A673 (cell line): ENCODE measurements around the gene AGMO. TPM values are rescaled to one million over a fixed set of nuclear protein-coding genes. Genes with fewer than 3 reads are reported as not detected.

Source experiments
- BruUV-seq: library from RNA; stranded (reverse); fragments of 400-500 nt; replicated peaks from 2 replicates; lab custom pipeline; 2021; lab: Mats Ljungman, UMichigan
- CTCF ChIA-PET: fragments of 300-600 bp; sonication (Branson Sonifier 250); formaldehyde crosslinking; loops from one replicate; lab custom pipeline; 2022; ENCODE audit warnings: antibody characterized with exemption; lab: Charles Lee
- POLR2A ChIA-PET: fragments of 300-600 bp; sonication (Branson Sonifier 250); formaldehyde crosslinking; loops from one replicate; lab custom pipeline; 2022; ENCODE audit warnings: antibody characterized with exemption; ENCODE audit not compliant: low non-redundant PET; lab: Charles Lee
- DNase-seq: peaks from one replicate; pipeline ENCODE4 v3.0.0-alpha.2; 2015; ENCODE audit warnings: low spot score
- H3K27ac ChIP-seq: fragments of 200-600 bp; sonication (generic); 2 replicates; pipeline ENCODE4 v1.5.1; 2016; ENCODE audit warnings: mixed run types, low read depth, mild to moderate bottlenecking, mixed read lengths, antibody characterized with exemption, low read length; ENCODE audit not compliant: poor library complexity, severe bottlenecking
- H3K27me3 ChIP-seq: fragments of 200-600 bp; sonication (generic); replicated peaks from 2 replicates; pipeline ENCODE4 v1.6.1; 2017; ENCODE audit warnings: mixed run types, low read depth, mild to moderate bottlenecking, mixed read lengths, antibody characterized with exemption, low read length; ENCODE audit not compliant: insufficient read depth, poor library complexity
- H3K36me3 ChIP-seq: fragments of 200-600 bp; sonication (generic); 2 replicates; pipeline ENCODE4 v1.6.1; 2016; ENCODE audit warnings: mixed run types, mild to moderate bottlenecking, mixed read lengths, antibody characterized with exemption, low read length; ENCODE audit not compliant: insufficient read depth, poor library complexity, severe bottlenecking
- H3K4me1 ChIP-seq: fragments of 200-600 bp; sonication (generic); 2 replicates; pipeline ENCODE4 v1.6.1; 2017; ENCODE audit warnings: mixed run types, mild to moderate bottlenecking, mixed read lengths, antibody characterized with exemption, low read length; ENCODE audit not compliant: insufficient read depth, poor library complexity, severe bottlenecking
- H3K4me3 ChIP-seq: fragments of 200-600 bp; sonication (generic); 2 replicates; pipeline ENCODE4 v1.5.1; 2016; ENCODE audit warnings: low read depth, mixed run types, mild to moderate bottlenecking, mixed read lengths, low read length; ENCODE audit not compliant: poor library complexity, severe bottlenecking
- H3K9me3 ChIP-seq: fragments of 200-600 bp; sonication (generic); 2 replicates; pipeline ENCODE4 v1.6.1; 2016; ENCODE audit warnings: mixed run types, low read depth, mild to moderate bottlenecking, mixed read lengths, antibody characterized with exemption, low read length; ENCODE audit not compliant: poor library complexity, severe bottlenecking
- CTCF ChIP-seq: fragments of 300-800, 200-600 bp; sonication (generic); conservative IDR thresholded peaks from 2 replicates; pipeline ENCODE4 v1.5.1; 2017; ENCODE audit warnings: low read depth, mild to moderate bottlenecking, antibody characterized with exemption, low read length, moderate library complexity, mixed read lengths
- EZH2 ChIP-seq: fragments of 200-600 bp; sonication (generic); IDR thresholded peaks from 2 replicates; pipeline ENCODE4 v1.6.1; 2017; ENCODE audit warnings: borderline replicate concordance, low read depth, mild to moderate bottlenecking, mixed read lengths, antibody characterized with exemption, low read length; ENCODE audit not compliant: poor library complexity, severe bottlenecking
- intact Hi-C: fragments of 100-400 bp; cut with micrococcal nuclease; formaldehyde crosslinking; loops from one replicate; pipeline ENCODE4 v1.10.0; 2022; ENCODE audit not compliant: unreplicated experiment
- total RNA-seq: library from RNA; stranded (reverse); gene quantifications from 2 replicates; pipeline ENCODE4 v1.2.3, GENCODE V29; 2021

AGMO gene
- total RNA-seq, 1 experiment from 2014 or later = not detected

- intact Hi-C loops = no loop called here
- no TSS peak for BruUV-seq
Measured at GRCh38 chr7:15441915-15442314, 119.9 kb downstream of the AGMO start.

DNA sequence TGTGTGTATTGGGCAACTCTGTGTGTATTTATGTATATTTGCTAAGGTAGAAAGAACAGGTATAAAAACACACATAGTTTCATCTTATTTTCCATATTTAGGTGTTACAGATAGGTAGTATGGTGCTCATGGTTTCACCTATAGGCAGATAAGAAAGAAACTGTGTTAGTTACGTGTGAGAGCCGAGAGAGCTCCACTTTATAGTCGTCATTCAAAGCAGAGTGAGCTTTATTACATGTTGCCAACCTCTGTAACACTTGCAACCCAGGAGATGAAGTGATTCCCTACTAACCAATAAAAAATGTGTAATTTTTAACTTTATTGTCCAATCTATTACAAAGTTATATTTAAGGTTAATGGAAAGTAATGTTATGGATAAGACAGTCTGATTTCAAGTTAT lies 121.3 kb downstream of the AGMO start:
- ChIA-PET CTCF (no interaction called here), POLR2A (no interaction called here)
- no TSS peak for BruUV-seq
- Histone ChIP-seq H3K9me3 (no peaks in the 10 kb centered on the region), H3K27me3 (no peaks in the 10 kb centered on the region), H3K4me3 (no peak overlapping the region), H3K4me1 (no peaks in the 10 kb centered on the region), H3K36me3 (no peaks in the 10 kb centered on the region), H3K27ac (no peak overlapping the region)
- intact Hi-C loops = no loop called here
- TF ChIP-seq EZH2 = no peak
- no peak for TF ChIP-seq CTCF
- DNase-seq = no peak

More at GRCh38 chr7:15441915-15442314, 119.9 kb downstream of the AGMO start:
- H3K9me3 ChIP-seq = no peaks in the 10 kb centered on the region
- H3K36me3 ChIP-seq = no peaks in the 10 kb centered on the region
- H3K4me1 ChIP-seq = no peaks in the 10 kb centered on the region
- CTCF ChIA-PET = no interaction called here
- POLR2A ChIA-PET = no interaction called here
- no peak for DNase-seq
- no peaks in the 10 kb centered on the region for H3K27me3 ChIP-seq
- TF ChIP-seq CTCF = no peak
- TF ChIP-seq EZH2 = no peak
- H3K4me3 ChIP-seq = no peak overlapping the region
- no peak overlapping the region for H3K27ac ChIP-seq

- intact Hi-C loops = no loop called here
- DNase-seq = no peak
- no peaks in the 10 kb centered on the region for H3K27me3 ChIP-seq
- no peak overlapping the region for H3K27ac ChIP-seq
- no peak for TF ChIP-seq EZH2
- no peak for TF ChIP-seq CTCF
- ChIA-PET CTCF (no interaction called here), POLR2A (no interaction called here)
- BruUV-seq = no TSS peak
- no peaks in the 10 kb centered on the region for H3K9me3 ChIP-seq
- no peaks in the 10 kb centered on the region for H3K4me1 ChIP-seq
- no peak overlapping the region for H3K4me3 ChIP-seq
- H3K36me3 ChIP-seq = no peaks in the 10 kb centered on the region
Measured at GRCh38 chr7:15439853-15440252, 122.0 kb downstream of the AGMO start.
